Immature natural killer cell (primary cell): ENCODE measurements around the gene KRTAP1-5. TPM values are rescaled to one million over a fixed set of nuclear protein-coding genes. Genes with fewer than 3 reads are reported as not detected.

ENCODE experiments used
- DNase-seq, 3 donors: peaks; one replicate each; pipeline ENCODE4 v3.0.0; 2022; ENCODE audit warnings: mixed read lengths in 1 of 3
- H3K27ac Mint-ChIP-seq, 6 donors: one replicate each; pipeline ENCODE4 v1.8.0; 2020; ENCODE audit warnings: mixed read lengths in 6 of 6, mild to moderate bottlenecking in 5 of 6, inconsistent platforms in 4 of 6, moderate library complexity in 3 of 6
- H3K27me3 Mint-ChIP-seq, 3 donors: one replicate each; pipeline ENCODE4 v1.8.0; 2020 to 2021; ENCODE audit warnings: low read depth in 3 of 3, mild to moderate bottlenecking in 3 of 3, mixed read lengths in 3 of 3, moderate library complexity in 3 of 3, inconsistent platforms in 1 of 3
- H3K36me3 Mint-ChIP-seq, 3 donors: one replicate each; pipeline ENCODE4 v1.8.0; 2020; ENCODE audit warnings: mixed read lengths in 3 of 3, inconsistent platforms in 2 of 3, mild to moderate bottlenecking in 2 of 3
- H3K4me1 Mint-ChIP-seq, 2 donors: one replicate each; pipeline ENCODE4 v1.8.0; 2020; ENCODE audit warnings: inconsistent platforms in 2 of 2, mild to moderate bottlenecking in 2 of 2, mixed read lengths in 2 of 2, moderate library complexity in 1 of 2
- H3K4me3 Mint-ChIP-seq, 5 donors: one replicate each; pipeline ENCODE4 v1.8.0; 2020; ENCODE audit warnings: mild to moderate bottlenecking in 5 of 5, mixed read lengths in 5 of 5, inconsistent platforms in 3 of 5, moderate library complexity in 3 of 5
- H3K9me3 Mint-ChIP-seq, 6 donors: one replicate each; pipeline ENCODE4 v1.8.0; 2020; ENCODE audit warnings: mild to moderate bottlenecking in 6 of 6, mixed read lengths in 6 of 6, inconsistent platforms in 4 of 6, moderate library complexity in 3 of 6
- polyA plus RNA-seq, 3 donors: library from polyadenylated mRNA; unstranded; fragments of 300-500 nt; fragmentation: Illumina TruSeq; gene quantifications; one replicate each; pipeline ENCODE4 v1.2.3, GENCODE V29; 2021

KRTAP1-5 gene
- polyA plus RNA-seq, 3 donors from 2014 or later = not detected

DNA sequence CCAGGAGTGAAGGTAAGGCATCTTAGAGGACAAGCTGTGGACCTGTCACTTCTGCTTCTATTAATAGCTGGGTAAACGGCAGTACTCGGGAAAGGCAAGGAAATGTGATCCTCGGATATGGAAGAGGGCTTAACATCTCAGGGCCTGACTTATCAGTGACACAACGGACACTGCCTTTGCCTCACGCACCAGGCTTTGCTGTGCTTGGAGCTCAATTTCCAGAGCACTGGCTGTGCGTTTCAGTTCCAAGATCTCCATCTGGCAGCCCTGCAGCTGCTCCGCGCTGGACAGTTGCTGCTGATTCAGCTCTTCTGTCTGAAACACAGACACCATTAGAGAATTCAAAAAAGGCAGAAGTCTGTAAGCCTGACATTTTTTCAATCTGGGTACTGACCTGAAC lies 46.4 kb downstream of the KRTAP1-5 start:
- DNase-seq = no peak
- Mint-ChIP-seq H3K4me3 (no peak overlapping the region), H3K27ac (no peak overlapping the region), H3K4me1 (no peaks in the 10 kb centered on the region), H3K27me3 (peaks cover 0 to 10% (median 7%) of the 10 kb centered on the region in 3 donors), H3K9me3 (no peaks in the 10 kb centered on the region), H3K36me3 (no peaks in the 10 kb centered on the region)

DNA sequence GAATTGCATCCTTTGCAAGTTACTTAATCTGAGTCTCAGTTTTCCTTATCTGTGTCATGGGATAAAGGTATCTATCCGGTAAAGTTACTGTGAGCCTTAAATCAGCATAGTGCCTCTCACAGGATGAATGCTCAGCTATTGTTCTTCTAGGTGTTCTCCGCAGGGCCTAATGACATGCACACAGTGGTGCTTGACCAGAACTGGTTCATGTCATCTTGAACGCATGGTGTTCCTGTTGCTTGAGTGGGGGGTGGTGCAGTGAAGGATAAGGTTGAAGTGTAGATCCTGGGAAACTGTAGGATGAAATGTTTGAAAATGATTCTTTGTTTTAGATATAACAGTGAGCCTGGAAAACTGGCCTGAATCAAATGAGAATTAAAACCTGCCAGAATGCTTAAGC lies 46.9 kb downstream of the KRTAP1-5 start:
- Mint-ChIP-seq H3K36me3 (no peaks in the 10 kb centered on the region), H3K27ac (no peak overlapping the region), H3K9me3 (no peaks in the 10 kb centered on the region), H3K27me3 (peaks cover 4 to 14% (median 8%) of the 10 kb centered on the region in 3 donors), H3K4me1 (no peaks in the 10 kb centered on the region), H3K4me3 (no peak overlapping the region)
- no peak for DNase-seq

DNA sequence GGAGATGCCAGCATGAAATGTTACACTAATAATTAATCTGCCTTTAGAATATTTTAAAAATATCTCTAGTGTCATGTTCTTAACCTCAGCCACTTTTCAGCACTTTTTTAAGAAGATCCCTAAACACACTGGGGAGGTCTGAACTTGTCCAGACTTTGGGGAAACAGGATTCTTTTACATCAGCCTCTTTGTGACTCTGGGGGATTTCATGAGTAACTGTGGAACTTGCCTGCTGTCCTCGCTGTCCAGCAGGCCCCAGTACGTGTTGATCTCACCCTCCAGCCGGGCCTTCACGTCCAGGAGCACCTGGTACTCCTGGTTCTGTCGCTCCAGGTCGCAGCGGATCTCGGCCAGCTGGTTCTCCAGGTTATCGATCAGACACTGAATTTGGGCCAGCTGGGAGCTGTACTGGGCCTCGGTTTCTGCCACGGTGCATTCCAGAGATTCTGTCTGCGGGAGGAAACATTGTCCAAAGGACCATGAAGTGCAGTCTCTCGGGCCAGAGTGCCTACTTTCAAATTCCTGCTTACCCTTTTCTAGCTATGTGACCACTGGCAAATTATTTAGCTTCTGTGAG lies 48.3 kb downstream of the KRTAP1-5 start:
- H3K27me3 Mint-ChIP-seq = peaks cover 5 to 16% (median 9%) of the 10 kb centered on the region in 3 donors
- H3K9me3 Mint-ChIP-seq = no peaks in the 10 kb centered on the region
- H3K27ac Mint-ChIP-seq = no peak overlapping the region
- no peak for DNase-seq
- no peaks in the 10 kb centered on the region for H3K36me3 Mint-ChIP-seq
- H3K4me1 Mint-ChIP-seq = no peaks in the 10 kb centered on the region
- H3K4me3 Mint-ChIP-seq = no peak overlapping the region

Other genes with a start within 250 kb of the KRTAP1-5 start
- gene KRT27, start 244.7 kb downstream of the KRTAP1-5 start, polyA plus RNA-seq = not detected
- gene KRT28, start 227.2 kb downstream of the KRTAP1-5 start, polyA plus RNA-seq = not detected
- 100 to 1,000 TPM; 120 to 191 (median 182) TPM for gene KRT10, start 204.6 kb downstream of the KRTAP1-5 start, polyA plus RNA-seq
- not detected for gene KRT12, start 160.0 kb downstream of the KRTAP1-5 start, polyA plus RNA-seq
- gene KRT20, start 142.0 kb downstream of the KRTAP1-5 start, polyA plus RNA-seq = not detected
- not detected for gene KRT23, start 89.6 kb downstream of the KRTAP1-5 start, polyA plus RNA-seq
- not detected for gene KRT39, start 60.3 kb downstream of the KRTAP1-5 start, polyA plus RNA-seq
- gene KRT40, start 42.9 kb downstream of the KRTAP1-5 start, polyA plus RNA-seq = not detected
- gene KRTAP3-3, start 33.0 kb downstream of the KRTAP1-5 start, polyA plus RNA-seq = not detected
- not detected for gene KRTAP3-2, start 27.3 kb downstream of the KRTAP1-5 start, polyA plus RNA-seq
- not detected for gene KRTAP3-1, start 18.1 kb downstream of the KRTAP1-5 start, polyA plus RNA-seq
- gene KRTAP1-4, start 3.0 kb upstream of the KRTAP1-5 start, polyA plus RNA-seq = not detected
- not detected for gene KRTAP1-3, start 7.7 kb upstream of the KRTAP1-5 start, polyA plus RNA-seq
- gene KRTAP1-1, start 14.2 kb upstream of the KRTAP1-5 start, polyA plus RNA-seq = not detected
- gene KRTAP2-1, start 20.1 kb upstream of the KRTAP1-5 start, polyA plus RNA-seq = not detected
- not detected for gene KRTAP2-2, start 28.0 kb upstream of the KRTAP1-5 start, polyA plus RNA-seq
- not detected for gene KRTAP2-3, start 32.9 kb upstream of the KRTAP1-5 start, polyA plus RNA-seq
- gene KRTAP2-4, start 38.7 kb upstream of the KRTAP1-5 start, polyA plus RNA-seq = not detected
- not detected for gene KRTAP4-7, start 56.9 kb upstream of the KRTAP1-5 start, polyA plus RNA-seq
- not detected for gene KRTAP4-8, start 70.9 kb upstream of the KRTAP1-5 start, polyA plus RNA-seq
- not detected for gene KRTAP4-16, start 75.0 kb upstream of the KRTAP1-5 start, polyA plus RNA-seq
- gene KRTAP4-9, start 78.2 kb upstream of the KRTAP1-5 start, polyA plus RNA-seq = not detected
- gene KRTAP4-11, start 91.2 kb upstream of the KRTAP1-5 start, polyA plus RNA-seq = not detected
- not detected for gene KRTAP4-12, start 97.0 kb upstream of the KRTAP1-5 start, polyA plus RNA-seq
- gene KRTAP4-6, start 113.3 kb upstream of the KRTAP1-5 start, polyA plus RNA-seq = not detected
- gene KRTAP4-5, start 122.6 kb upstream of the KRTAP1-5 start, polyA plus RNA-seq = not detected
- not detected for gene KRTAP4-4, start 133.5 kb upstream of the KRTAP1-5 start, polyA plus RNA-seq
- not detected for gene KRTAP4-3, start 141.0 kb upstream of the KRTAP1-5 start, polyA plus RNA-seq
- gene KRTAP4-2, start 151.0 kb upstream of the KRTAP1-5 start, polyA plus RNA-seq = not detected
- not detected for gene KRTAP4-1, start 157.7 kb upstream of the KRTAP1-5 start, polyA plus RNA-seq
- not detected for gene KRTAP9-1, start 162.7 kb upstream of the KRTAP1-5 start, polyA plus RNA-seq
- gene KRTAP9-2, start 199.4 kb upstream of the KRTAP1-5 start, polyA plus RNA-seq = not detected
- gene KRTAP9-3, start 205.2 kb upstream of the KRTAP1-5 start, polyA plus RNA-seq = not detected
- not detected for gene KRTAP9-8, start 210.8 kb upstream of the KRTAP1-5 start, polyA plus RNA-seq
- not detected for gene KRTAP9-4, start 222.5 kb upstream of the KRTAP1-5 start, polyA plus RNA-seq
- not detected for gene KRTAP9-9, start 228.2 kb upstream of the KRTAP1-5 start, polyA plus RNA-seq
- not detected for gene KRTAP9-6, start 238.2 kb upstream of the KRTAP1-5 start, polyA plus RNA-seq
- gene KRTAP9-7, start 248.5 kb upstream of the KRTAP1-5 start, polyA plus RNA-seq = not detected